HK-2 (cell line): ENCODE data around the gene LPAR1.
A peak's percentile ranks its signal among the peaks of the same experiment; 100 is the strongest.
"Not testable (repeated sequence)": the region's sequence is repeated elsewhere in the genome, so short reads cannot be mapped to it uniquely, and the experiment has no call there.

Source experiments
- DNase-seq: peaks from one replicate; pipeline ENCODE4 v3.0.0-alpha.2; 2018; ENCODE audit not compliant: unreplicated experiment

The LPAR1 gene

DNA sequence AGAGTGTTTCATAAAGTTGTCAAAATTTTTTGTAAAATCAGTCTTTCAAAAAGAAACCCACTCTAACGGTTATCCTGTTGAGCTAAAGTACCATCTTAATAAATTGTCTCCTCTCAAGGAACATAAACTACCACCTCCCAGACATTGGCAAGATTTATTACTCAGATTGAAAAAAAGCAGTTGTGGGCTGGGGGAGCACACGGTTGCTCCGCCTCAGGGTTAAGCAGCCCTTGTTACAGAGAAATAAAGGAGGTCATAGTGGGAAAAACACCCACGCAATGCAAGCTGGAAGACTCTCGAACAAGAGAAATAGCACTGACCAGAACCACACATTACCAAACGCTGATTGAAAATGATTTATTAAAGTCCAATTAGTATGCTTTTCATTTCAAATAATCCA lies 165.3 kb downstream of the LPAR1 start:
- DNase-seq: no peak

- no peak for DNase-seq
Observed at GRCh38 chr9:110871736-110872135, 166.5 kb downstream of the LPAR1 start.

DNA sequence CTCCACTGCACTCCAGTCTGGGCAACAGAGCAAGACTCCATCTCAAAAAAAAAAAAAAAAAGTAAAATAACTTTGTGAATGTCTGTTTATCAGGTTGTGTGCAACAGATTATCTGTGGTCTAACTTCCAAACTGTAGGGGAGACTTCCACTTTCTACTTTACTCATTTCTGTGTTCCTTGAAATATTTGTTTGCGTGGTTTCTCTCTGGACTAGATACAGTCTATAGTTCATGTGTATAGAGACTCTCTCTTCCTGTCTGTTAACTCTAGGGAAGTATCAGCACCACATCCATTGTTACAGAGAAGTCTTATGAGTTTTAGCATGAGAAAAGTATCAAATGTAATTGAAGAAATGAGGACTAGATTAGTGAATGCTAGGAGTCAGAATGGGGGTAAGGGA lies 168.3 kb downstream of the LPAR1 start:
- no peak for DNase-seq

DNA sequence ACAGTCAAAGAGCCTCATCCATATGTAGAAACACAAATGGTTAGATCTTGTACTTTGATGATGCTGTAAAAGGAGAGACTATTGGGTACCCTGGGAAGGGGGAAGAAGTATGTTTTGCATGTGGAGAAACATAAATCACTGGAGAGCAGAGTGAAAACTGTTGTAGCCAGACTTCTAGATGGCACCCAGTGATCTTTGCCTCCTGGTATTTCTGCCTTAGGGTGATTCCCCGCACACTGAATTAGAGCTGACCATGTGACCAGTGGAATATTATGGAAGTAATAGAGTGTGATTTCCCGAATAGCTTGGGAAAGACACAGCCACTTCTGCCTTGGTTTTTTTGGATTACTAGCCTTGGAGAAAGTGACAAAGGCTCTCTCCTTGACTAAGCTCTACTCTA lies 174.3 kb downstream of the LPAR1 start:
- DNase-seq: no peak

GRCh38 chr9:110861370-110862110 lies 176.7 kb downstream of the LPAR1 start:
- DNase-seq: not testable (repeated sequence)

DNA sequence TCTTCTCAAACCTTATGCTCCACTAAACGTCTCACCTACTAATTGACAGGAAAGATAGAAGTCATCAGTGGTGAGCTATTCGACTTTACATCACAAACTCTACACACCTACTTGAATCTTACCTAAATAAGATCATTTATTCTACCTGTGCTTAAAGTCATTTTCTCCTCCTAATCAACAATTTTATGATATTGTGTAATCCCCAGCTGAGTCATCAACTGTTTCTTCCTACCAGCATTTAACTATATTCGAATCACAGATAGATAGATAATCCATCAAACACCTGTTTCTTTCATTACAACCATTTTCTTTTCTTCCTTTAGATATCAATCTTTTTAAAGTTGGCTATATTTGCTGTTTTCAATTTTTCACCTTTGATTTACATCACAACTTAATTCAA lies 181.5 kb downstream of the LPAR1 start:
- no peak for DNase-seq

DNA sequence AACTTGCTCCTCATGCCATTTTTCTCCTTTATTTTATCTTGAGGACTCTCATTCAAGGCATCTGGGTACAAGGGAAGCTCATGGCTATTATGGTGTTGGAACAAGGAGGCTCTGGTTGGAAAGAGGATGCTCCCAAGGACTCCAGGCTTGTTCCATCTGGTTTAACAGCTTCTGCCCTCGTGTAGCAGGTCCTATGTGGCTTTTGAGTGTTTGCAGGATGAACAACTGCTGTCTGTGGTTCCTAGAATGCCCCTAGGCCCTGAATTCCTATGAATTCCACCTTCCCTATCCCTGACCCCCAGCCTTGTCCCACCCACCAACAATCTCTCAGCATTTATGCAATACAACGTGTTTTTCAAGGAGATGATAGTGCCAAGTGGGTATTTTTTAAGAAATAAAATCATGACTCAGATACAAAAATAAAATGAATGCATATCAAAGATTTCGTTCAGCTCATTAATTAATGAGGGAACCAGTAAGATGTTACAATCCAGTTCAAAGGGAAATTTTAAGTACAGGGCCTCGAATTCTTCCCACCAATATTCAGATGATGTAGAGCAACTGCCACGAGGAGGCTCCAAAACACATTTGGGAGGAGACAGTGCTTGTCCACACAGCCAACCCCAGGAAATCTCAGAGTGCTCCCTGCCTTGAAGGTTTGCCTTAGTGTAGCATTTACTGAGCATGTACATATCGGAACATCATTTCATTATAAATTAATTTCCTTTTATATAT lies 187.7 kb downstream of the LPAR1 start:
- no peak for DNase-seq

- DNase-seq: no peak
Observed at GRCh38 chr9:110847671-110848070, 190.6 kb downstream of the LPAR1 start.

DNA sequence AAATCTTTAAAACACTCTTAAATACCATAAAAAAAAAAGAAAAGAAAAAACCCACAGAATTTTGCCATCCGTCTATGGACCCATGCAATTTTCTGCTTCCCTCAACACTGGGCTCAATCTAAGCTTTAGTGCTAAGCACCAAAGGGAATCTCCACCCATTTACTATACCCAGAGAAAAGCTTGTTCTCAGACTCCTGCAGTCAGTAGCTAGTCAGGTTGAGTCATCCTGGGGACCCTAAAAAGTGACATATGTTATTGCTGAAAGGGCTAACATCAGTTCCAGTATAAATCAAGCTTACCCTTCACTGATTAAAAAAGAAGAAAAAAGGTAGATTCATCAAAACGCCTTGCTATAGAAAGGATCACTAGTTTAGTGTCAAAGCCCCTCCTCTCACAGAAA lies 192.1 kb downstream of the LPAR1 start:
- no peak for DNase-seq

DNA sequence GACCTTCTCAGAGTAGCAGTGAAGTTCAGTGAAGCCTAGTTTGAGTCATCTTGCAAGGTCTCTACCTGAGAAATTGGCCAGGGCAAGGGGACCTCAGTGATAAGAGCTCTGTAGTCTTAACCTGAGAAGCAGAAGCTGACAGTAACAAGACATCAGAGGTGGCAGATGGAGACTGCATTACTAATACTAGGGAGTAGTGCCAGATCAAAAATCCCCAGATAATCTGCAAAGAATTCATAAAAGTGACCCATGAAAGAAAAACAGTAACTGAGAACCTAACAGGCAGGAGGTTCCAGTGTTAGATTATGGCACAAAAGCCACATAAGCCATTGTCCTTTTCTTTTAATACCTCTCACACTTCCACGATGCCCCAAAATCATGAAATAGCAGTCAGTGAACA lies 194.1 kb downstream of the LPAR1 start:
- DNase-seq: no peak

- no peak for DNase-seq
Observed at GRCh38 chr9:110842986-110843385, 195.3 kb downstream of the LPAR1 start.

- peak; percentile 14 for DNase-seq
Observed at GRCh38 chr9:110842169-110842568, 196.1 kb downstream of the LPAR1 start.

DNA sequence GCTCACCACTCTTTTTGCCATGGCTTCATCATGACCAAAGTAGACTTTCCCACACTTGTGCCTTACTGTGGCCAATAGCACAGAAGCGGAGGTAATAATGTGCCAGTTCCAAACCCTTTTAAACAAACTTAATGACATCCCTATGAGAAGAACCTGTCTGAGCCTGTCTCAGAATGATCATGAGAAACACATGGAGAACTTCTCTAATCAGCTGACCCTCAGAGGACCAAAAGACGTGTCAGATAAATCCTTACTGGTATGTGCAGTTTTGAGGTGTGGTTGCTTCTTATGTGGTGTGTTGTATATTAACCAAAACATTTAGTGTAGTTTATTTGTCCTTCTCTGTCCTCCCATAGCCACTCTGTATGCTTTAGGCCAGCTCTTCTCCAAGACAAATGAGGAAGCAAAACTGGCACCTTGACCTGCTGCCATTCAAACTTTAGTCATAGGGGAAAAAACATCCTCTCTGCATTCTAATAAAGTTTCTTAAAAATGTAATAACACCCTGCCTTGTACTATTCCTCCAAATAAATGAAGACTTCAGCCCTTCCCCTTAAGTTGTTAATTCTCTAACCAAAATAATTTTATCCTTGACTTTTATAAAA lies 200.8 kb downstream of the LPAR1 start:
- no peak for DNase-seq

DNA sequence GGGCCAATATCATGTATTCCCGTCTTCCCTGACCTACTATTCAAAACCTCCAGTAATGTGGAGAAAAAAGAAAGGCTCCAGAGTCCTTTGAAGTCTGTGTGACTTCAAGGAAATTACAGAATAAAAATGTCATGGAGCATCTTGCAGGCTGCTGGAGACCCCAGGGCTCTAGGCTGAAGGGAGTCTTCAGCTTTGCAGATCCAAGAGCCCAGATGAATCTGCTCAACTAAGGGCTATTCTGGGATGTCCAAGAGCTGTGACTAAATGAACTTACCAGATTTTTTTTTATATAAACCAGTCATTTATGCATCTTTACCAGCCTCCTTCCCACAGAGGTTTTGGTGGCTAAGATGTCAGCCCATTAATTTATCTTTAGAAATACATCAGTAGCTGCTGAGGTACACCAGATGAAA lies 202.4 kb downstream of the LPAR1 start:
- peak; percentile 17 for DNase-seq

DNA sequence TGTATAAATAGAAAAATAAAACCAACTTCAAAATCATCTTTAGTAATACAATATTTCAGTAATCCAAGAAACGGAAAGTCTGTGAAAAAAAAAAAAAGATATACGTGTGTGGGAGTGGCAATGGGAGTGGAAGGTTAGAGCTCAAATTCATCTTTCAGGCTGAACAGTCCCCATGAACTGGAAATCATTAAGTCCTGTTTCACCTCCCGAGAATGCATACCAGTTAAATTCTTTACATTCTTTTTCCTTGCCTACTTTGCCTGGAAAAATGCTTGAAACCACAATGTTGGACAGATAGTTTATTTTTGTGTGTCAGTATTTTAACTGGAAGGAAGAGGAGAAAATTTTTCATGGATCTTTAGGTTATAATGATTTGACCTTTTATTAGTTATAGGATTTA lies 202.9 kb downstream of the LPAR1 start:
- no peak for DNase-seq

DNA sequence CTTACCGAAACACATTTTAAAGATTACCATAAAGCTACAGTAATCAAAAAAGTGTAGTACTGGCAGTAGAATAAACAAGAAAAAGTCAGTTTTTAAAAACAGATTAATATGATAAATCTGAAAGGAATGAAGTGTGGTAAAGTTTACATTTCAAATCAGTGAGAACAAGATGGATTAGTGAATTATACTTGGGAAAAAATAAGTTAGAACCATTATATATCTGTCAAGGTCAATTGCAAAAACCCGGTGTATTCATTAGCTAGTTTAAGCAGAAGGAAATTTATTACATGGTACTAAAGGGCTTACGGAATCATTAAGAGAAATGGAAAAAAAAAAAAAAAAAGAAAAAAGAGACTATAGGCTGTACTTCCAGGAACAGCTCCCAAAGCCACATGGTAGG lies 205.3 kb downstream of the LPAR1 start:
- DNase-seq: no peak

DNA sequence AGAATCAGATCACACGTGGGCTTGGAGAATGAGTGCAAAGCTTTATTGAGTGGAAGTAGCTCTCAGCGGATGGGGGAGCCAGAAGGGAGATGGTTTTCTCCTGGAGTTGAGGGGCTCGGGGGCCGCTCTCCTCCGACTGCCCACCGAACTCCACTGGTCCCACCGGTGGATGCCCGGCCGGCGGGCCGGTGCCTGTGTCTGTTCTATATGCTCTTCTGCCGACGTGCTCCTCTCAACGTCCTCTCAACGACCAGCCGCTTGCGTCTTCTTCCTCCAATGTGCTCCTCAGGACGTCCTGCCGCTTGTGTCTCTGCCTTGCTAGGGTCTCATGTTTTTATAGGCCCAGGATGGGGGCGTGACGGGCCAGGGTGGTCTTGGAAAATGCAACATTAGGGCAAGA lies 207.8 kb downstream of the LPAR1 start:
- no peak for DNase-seq

- DNase-seq: no peak
Observed at GRCh38 chr9:110828264-110828663, 210.0 kb downstream of the LPAR1 start.

DNA sequence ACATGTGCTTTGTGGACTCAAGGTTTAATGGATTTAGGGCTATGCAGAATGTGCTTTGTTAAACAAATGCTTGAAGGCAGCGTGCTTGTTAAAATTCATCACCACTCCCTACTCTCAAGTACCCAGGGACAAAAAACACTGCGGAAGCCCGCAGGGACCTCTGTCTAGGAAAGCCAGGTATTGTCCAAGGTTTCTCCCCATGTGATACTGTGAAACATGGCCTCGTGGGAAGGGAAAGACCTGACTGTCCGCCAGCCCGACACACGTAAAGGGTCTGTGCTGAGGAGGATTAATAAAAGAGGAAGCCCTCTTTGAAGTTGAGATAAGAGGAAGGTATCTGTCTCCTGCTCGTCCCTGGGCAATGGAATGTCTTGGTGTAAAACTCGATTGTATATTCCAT lies 211.9 kb downstream of the LPAR1 start:
- not testable (repeated sequence) for DNase-seq

GRCh38 chr9:110825950-110826349 lies 212.3 kb downstream of the LPAR1 start:
- no peak for DNase-seq

DNA sequence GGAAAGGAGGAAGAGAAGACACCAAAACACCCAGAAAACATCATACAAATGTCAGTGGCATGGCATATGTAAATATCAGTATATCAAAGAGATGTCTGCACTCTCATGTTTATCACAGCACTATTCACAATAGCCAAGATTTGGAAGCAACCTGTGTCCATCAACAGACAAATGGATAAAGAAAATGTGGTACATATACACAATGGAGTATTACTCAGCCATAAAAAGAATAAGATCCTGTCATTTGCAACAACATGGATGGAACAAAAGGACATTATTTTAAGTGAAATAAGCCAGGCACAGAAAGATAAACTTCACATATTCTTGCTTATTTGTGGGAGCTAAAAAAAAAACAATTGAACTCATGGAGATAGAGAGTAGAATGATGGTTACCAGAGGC lies 213.1 kb downstream of the LPAR1 start:
- not testable (repeated sequence) for DNase-seq
